ENCODE results near the gene DCPS. TPM values are rescaled to one million over a fixed set of nuclear protein-coding genes. Genes with fewer than 3 reads are reported as not detected.
"Not testable (repeated sequence)": the region's sequence is repeated elsewhere in the genome, so short reads cannot be mapped to it uniquely, and the experiment has no call there.

The DCPS gene
- total RNA-seq, 1 donor from 2014 or later: 18.6 TPM

GRCh38 chr11:126371595-126371994, 67.7 kb downstream of the DCPS start:
- Histone ChIP-seq H3K4me2 (no peak overlapping the region), H3K27ac (no peak overlapping the region), H3K9ac (no peak overlapping the region), H3K4me1 (peaks cover 10% of the 10 kb centered on the region), H3K79me2 (ENCODE audit: low read depth) (peaks cover 38% of the 10 kb centered on the region), H3K36me3 (no peaks in the 10 kb centered on the region), H3K9me3 (ENCODE audit: low read depth) (no peaks in the 10 kb centered on the region), H2AFZ (replicated peaks) (no peak overlapping the region), H4K20me1 (ENCODE audit: low read depth) (peaks cover 3% of the 10 kb centered on the region), H3K4me3 (no peak overlapping the region), H3F3A (ENCODE audit: low read depth) (no peaks in the 10 kb centered on the region), H3K27me3 (no peaks in the 10 kb centered on the region)
- peaks cover 5% of the 10 kb centered on the region for H3K36me3 Mint-ChIP-seq
- no peak overlapping the region for H3K27ac Mint-ChIP-seq
- H3K9me3 Mint-ChIP-seq: no peaks in the 10 kb centered on the region
- DNase-seq (ENCODE audit: low spot score): no peak
- H3K4me1 Mint-ChIP-seq: peaks cover 12% of the 10 kb centered on the region
- no peak overlapping the region for H3K4me3 Mint-ChIP-seq
- H3K27me3 Mint-ChIP-seq (ENCODE audit: insufficient read depth, low read depth): no peaks in the 10 kb centered on the region
- TF ChIP-seq EZH2 (IDR thresholded peaks at IDR 0.05): no peak
- TF ChIP-seq, protein P1, sequence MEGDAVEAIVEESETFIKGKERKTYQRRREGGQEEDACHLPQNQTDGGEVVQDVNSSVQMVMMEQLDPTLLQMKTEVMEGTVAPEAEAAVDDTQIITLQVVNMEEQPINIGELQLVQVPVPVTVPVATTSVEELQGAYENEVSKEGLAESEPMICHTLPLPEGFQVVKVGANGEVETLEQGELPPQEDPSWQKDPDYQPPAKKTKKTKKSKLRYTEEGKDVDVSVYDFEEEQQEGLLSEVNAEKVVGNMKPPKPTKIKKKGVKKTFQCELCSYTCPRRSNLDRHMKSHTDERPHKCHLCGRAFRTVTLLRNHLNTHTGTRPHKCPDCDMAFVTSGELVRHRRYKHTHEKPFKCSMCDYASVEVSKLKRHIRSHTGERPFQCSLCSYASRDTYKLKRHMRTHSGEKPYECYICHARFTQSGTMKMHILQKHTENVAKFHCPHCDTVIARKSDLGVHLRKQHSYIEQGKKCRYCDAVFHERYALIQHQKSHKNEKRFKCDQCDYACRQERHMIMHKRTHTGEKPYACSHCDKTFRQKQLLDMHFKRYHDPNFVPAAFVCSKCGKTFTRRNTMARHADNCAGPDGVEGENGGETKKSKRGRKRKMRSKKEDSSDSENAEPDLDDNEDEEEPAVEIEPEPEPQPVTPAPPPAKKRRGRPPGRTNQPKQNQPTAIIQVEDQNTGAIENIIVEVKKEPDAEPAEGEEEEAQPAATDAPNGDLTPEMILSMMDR (IDR thresholded peaks at IDR 0.05): no peak
- TF ChIP-seq EZH2phosphoT487 (IDR thresholded peaks at IDR 0.05): no peak

DNA sequence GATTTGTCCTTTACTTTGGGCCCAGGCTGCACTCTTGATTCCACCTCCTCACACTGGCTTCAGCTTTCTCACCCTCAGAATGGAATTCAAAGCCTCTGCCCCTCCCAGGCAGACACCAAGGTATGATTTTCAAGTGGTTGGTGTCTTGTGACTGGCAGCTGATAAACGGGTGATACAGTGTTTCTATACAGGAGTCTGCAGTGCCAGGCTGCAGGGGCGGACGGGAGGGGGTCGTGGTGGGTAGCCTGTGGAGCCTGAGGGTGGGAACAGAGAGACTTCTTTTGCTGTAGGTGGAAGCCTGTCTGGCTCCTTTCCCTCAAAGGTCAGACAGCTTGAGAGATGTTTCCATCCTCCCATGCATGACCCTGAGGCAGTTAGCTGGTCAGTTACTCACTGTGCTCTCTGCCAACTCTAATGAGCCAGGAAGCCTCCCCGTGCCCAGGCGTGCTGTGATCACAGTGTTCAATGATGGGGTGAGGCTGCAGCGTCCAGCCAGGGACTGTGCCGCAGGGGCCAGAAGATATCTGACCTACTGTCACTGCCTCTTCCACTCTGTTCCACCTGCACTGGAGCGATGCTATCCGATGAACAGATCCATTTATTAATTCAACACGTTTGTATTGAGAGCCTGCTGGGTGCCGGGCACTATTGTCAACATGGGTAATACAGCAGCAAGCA, 69.7 kb downstream of the DCPS start:
- not testable (repeated sequence) for H3K9me3 Mint-ChIP-seq; H3K27ac Mint-ChIP-seq; H3K27me3 Mint-ChIP-seq (ENCODE audit: insufficient read depth, low read depth); H3F3A ChIP-seq (ENCODE audit: low read depth); H3K4me1 ChIP-seq; H4K20me1 ChIP-seq (ENCODE audit: low read depth); H3K4me2 ChIP-seq; H3K4me3 ChIP-seq; H3K36me3 Mint-ChIP-seq; H3K4me3 Mint-ChIP-seq; H2AFZ ChIP-seq (replicated peaks); H3K27me3 ChIP-seq; DNase-seq (ENCODE audit: low spot score); H3K27ac ChIP-seq; H3K9ac ChIP-seq; H3K36me3 ChIP-seq; H3K9me3 ChIP-seq (ENCODE audit: low read depth)
- peaks cover 40% of the 10 kb centered on the region for H3K79me2 ChIP-seq (ENCODE audit: low read depth)
- peaks cover 12% of the 10 kb centered on the region for H3K4me1 Mint-ChIP-seq

GRCh38 chr11:126374562-126375300, 70.9 kb downstream of the DCPS start:
- peak overlapping the region; percentile 86 for H3K27ac Mint-ChIP-seq
- not testable (repeated sequence) for H4K20me1 ChIP-seq (ENCODE audit: low read depth); H3K4me3 ChIP-seq; H3F3A ChIP-seq (ENCODE audit: low read depth); DNase-seq (ENCODE audit: low spot score); H3K4me3 Mint-ChIP-seq; H3K4me2 ChIP-seq; H3K27ac ChIP-seq; H3K27me3 Mint-ChIP-seq (ENCODE audit: insufficient read depth, low read depth); H3K9me3 Mint-ChIP-seq; H3K36me3 ChIP-seq; H3K36me3 Mint-ChIP-seq; H2AFZ ChIP-seq (replicated peaks); H3K4me1 Mint-ChIP-seq; H3K27me3 ChIP-seq; H3K9me3 ChIP-seq (ENCODE audit: low read depth); H3K9ac ChIP-seq; H3K4me1 ChIP-seq
- peaks cover 37% of the 10 kb centered on the region for H3K79me2 ChIP-seq (ENCODE audit: low read depth)

DNA sequence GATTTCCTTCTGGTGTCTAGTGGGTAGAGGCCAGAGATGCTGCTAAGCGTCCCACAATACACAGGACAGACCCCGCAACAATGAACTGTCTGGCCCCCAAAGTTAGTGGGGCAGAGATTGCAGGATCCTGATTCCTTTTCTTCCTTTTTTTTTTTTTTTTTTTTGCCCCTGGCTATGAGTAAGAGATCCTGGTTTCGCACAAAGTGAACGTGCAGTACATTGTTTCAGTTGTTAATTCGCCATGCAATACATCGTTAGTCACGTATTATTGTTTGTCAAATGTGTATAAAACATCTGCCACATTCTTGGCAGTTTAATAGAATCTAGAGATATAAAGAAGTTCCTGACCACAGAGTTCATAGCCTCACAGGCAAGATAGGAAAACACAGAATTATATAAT, 71.9 kb downstream of the DCPS start:
- no peaks in the 10 kb centered on the region for H3K9me3 Mint-ChIP-seq
- Histone ChIP-seq H3K4me2 (no peak overlapping the region), H3F3A (ENCODE audit: low read depth) (no peaks in the 10 kb centered on the region), H3K9ac (no peak overlapping the region), H3K36me3 (no peaks in the 10 kb centered on the region), H3K9me3 (ENCODE audit: low read depth) (no peaks in the 10 kb centered on the region), H3K27ac (no peak overlapping the region), H3K27me3 (no peaks in the 10 kb centered on the region), H4K20me1 (ENCODE audit: low read depth) (no peaks in the 10 kb centered on the region), H2AFZ (replicated peaks) (no peak overlapping the region), H3K4me3 (no peak overlapping the region), H3K4me1 (no peaks in the 10 kb centered on the region), H3K79me2 (ENCODE audit: low read depth) (peaks cover 27% of the 10 kb centered on the region)
- no peak for DNase-seq (ENCODE audit: low spot score)
- H3K4me3 Mint-ChIP-seq: no peak overlapping the region
- peaks cover 6% of the 10 kb centered on the region for H3K36me3 Mint-ChIP-seq
- no peaks in the 10 kb centered on the region for H3K27me3 Mint-ChIP-seq (ENCODE audit: insufficient read depth, low read depth)
- peaks cover 8% of the 10 kb centered on the region for H3K4me1 Mint-ChIP-seq
- H3K27ac Mint-ChIP-seq: no peak overlapping the region
- TF ChIP-seq, protein P1 (IDR thresholded peaks at IDR 0.05): no peak
- no peak for TF ChIP-seq EZH2 (IDR thresholded peaks at IDR 0.05)
- TF ChIP-seq EZH2phosphoT487 (IDR thresholded peaks at IDR 0.05): no peak
